NCI-H2196 (cell line): Measurements from ENCODE around the gene FNDC8.
"Not testable (repeated sequence)": the region's sequence is repeated elsewhere in the genome, so short reads cannot be mapped to it uniquely, and the experiment has no call there.

Experiments used
- DNase-seq: peaks from one replicate; lab custom pipeline; 2025; ENCODE audit not compliant: unreplicated experiment; lab: John Stamatoyannopoulos, UW

FNDC8 gene

DNA sequence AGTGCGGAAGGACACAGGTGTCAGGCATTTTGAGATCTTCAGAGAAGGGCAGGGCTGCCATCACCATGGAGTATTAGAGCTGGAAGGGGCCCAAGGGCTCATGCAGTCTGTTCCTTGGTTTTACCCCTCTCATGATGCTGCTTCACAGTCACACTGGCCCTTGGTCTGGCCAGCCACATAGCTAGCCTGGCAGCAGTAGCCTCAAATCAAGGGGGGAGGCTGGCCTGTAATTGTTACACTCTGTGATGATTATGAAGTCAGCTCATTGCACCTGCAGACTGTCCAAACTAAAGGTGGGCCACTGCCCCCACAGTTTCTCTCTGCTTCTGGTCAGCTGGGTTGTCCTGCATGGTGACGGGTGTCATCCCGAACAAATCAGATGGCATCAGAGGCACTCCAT lies at the start of gene FNDC8:
FNDC8 (plus strand) TSS at position 301 of the 400 bp plus-strand sequence; CDS start at position 380, 79 bp downstream.
- DNase-seq = no peak

- no peak for DNase-seq
These were observed 48.1 kb upstream of the FNDC8 start for GRCh38 chr17:35073183-35073790.

DNA sequence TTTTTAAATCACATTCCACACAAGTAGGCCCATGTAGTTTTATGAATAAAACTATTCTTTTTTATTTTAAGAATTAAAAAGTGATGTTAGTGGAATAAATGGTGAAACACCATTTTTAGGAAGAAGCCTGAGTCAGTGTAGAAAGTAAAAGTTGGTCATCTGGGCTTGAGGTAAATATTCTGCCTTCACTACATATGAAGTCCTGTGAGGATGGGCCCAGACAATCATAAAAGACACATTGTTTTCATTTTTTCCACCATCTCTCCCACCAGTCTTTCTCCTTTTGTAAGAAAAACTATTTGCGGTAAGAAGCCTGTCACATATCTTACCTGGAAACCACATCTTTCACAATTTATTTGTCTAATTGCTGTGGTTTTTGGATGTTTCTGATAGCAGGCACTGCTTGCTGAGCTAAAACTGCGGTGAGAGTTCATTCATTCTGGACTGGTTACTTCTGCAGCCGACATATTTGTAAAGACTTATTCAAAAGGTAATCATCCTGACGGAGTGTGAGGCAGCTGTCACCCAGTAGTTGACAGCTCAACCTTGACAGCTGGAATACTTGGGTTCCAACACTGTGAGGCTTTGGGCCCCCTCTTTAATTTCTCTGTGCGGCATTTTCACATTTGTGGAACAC lies 47.3 kb upstream of the FNDC8 start:
- no peak for DNase-seq

DNA sequence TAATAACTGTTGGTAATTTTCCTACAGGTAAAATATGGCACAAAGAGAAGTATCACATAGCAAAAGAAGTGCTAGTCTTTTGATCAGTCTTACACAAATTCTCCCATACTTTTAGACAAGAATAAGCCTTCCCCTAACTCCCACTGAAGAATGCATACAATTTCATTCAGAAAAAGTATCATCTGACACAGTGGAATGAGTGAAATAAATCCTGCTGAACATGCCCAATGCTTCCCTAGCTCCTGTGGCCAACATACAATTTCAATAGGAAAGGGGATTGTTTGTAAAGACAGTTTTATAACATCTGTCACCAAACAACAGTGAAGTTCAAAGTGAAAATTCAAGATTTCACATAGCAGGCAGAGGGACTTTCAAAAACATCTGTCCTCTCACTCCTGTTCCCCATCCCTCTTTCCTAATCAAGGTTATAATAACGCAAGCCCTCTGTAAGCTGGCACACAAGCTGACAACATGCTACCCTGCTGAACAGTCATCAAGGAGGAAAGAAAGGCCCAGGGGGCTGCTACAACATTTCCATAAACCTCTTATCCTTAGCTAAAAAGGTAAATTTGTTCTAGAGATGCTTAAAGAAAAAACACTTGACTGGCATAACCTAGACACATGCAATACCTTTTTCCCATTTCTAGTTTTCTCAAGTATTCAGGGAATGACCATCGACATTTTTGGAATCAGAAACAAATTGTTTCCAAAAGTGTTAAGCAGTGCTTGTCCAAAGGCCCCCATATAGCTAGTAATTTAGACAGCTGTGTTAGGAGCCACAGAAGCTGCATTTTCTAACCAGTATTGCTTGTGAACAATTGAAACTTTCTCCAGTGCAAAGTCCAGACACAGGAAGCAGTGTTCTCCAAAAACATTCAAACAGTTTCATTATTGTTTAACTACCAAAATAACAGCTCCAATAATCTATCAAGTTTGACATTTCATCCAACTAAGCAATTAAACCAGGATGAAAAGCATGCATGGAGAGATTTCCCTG lies 46.4 kb upstream of the FNDC8 start:
- no peak for DNase-seq

DNA sequence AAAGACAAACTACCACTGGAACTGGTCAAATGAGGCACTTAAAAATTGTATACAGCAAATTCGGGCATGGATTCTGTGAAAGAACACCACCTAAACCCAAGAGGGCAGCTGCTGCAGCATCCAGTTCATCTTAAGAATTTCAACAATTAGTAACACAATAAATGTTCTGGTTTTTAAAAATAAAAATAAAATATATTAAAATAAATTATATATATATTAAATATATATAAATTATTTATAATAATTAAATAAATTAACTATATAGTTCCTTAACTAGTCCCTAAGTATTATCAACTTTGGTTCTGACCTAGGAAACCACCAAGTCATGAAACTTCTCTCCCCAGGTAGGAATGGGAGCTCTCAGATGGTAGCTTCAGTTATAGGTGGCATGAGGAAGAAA lies 44.5 kb upstream of the FNDC8 start:
- DNase-seq = no peak

GRCh38 chr17:35079547-35080423 lies 41.6 kb upstream of the FNDC8 start:
- no peak for DNase-seq

GRCh38 chr17:35080536-35080935 lies 40.9 kb upstream of the FNDC8 start:
- DNase-seq = no peak

- DNase-seq = no peak
These were observed 39.8 kb upstream of the FNDC8 start for GRCh38 chr17:35081638-35082037.

DNA sequence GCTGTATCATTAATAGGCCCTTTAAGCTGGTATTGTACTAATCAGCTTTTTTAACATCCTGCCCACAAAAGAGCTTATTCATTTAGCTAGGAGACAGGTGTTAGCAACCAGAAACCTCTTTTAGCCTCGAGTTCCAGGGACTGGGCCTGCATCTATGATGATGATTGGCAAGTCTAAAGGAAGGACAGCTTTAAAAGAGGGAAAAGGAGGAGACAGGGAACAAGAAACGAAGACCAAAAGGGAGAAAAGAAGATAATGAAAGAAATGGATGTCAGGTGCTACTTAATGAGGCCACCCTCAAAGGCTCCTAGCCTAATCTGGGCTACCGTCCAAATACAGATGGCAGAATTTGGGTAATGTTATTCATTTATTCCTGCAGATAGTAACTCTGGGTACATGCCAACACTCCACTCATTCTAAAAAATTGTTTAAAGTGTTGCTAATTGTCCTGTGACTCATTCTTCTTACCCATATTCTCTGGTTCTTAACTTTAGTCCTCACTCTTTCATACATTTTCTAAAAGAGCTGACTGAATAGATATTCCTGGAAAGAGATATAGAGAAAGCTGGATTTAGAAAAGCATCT lies 39.2 kb upstream of the FNDC8 start:
- peak; percentile 57 for DNase-seq

DNA sequence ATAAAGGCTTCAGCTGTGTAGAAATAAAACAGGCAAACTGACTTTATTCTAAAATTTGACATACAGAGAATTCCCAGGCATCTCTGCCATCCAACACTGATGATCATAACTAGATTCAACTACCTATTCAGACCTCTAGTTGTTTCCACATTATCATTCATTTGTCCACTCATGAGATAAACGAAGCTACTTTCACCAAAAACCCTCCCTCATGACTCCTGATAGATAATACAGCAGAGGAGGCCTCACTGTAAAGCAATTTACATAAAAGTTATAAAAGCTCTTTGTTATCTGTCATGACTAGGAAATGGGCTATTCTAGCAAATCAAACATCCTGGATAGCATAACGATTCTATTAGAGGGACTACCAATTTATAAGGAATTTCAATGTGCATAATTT lies 38.3 kb upstream of the FNDC8 start:
- no peak for DNase-seq

- no peak for DNase-seq
These were observed 36.4 kb upstream of the FNDC8 start for GRCh38 chr17:35084987-35085386.

DNA sequence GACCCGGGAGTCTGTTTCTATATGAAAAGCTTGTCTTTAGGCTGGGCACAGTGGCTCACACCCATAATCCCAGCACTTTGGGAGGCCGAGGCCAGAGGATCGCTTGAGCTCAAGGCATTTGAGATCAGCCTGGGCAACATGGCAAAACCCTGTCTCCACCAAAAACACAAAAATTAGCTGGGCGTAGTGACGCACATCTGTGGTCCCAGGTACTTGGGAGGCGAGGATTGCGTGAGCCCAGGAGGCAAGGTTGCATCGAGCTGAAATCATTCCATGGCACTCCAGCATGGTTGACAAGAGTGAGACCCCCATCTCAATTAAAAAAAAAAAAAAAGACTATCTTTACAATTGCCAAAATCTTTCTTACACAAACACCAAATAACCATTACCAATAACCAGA lies 35.3 kb upstream of the FNDC8 start:
- no peak for DNase-seq

GRCh38 chr17:35086931-35087573 lies 34.4 kb upstream of the FNDC8 start:
- DNase-seq = no peak

DNA sequence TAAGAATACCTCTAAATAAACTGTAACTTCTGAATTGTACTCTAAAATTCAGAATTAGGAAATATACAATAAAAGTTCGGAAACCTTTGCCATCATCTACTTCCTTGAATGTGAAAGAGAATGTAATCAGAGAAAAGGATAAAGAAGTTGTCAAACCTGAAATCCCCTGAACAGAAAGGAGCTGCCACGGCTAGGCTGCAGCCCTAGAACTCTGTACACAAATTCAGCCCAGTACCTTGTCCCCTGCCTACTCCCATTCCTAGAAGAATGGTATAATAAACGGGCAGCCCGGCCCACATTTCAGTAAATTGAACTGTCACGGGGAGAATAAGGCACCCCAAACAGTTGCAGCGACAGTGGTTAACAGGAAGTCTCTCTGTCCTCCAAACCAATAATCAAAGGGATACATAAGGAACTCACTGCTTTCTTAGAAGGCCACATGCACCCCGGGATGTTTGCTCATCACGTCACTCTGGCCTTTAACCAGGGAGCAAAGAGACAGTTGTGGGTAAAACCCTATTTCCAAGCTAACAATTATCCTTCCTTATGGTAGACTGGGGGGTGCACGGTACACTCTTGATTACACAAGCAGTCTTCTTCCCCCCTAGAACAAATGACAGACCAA lies 33.6 kb upstream of the FNDC8 start:
- no peak for DNase-seq

GRCh38 chr17:35088356-35088880 lies 33.0 kb upstream of the FNDC8 start:
- no peak for DNase-seq

DNA sequence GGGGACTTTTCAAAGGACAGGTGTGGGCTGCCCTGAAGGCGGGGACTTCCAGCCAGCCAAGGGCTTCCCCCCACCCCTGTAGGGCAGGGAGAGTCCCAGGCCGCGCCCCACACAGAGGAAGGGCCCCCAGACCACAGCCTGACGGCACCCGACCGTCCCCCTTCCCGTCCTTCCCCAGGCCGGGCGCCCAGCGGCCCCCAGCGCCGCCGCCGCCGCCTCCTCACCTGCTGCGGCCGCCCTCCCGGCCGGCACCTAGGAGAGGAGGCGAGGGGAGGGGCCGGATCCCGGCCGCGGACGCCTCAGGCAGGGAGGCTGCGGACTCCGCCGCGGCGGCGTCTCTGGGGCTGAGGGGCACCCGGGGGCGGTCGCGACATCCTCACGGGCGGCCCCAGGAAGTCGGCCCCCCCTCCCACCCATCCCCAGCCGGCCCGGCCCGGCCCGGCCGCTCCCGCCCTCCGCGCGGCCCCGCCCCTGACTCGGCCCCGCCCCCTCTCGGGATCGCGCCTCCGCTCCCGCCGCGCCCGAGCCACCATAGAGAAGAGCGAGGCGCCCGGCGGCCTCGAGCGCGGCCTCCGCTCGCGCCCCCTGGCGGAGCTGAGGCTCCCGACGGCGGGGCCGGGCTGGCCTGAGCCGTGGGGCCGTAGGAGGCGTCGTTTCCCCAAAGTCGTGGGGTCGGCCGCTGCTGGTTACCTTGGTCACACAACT lies 32.4 kb upstream of the FNDC8 start:
- peak; percentile 66 for DNase-seq

DNA sequence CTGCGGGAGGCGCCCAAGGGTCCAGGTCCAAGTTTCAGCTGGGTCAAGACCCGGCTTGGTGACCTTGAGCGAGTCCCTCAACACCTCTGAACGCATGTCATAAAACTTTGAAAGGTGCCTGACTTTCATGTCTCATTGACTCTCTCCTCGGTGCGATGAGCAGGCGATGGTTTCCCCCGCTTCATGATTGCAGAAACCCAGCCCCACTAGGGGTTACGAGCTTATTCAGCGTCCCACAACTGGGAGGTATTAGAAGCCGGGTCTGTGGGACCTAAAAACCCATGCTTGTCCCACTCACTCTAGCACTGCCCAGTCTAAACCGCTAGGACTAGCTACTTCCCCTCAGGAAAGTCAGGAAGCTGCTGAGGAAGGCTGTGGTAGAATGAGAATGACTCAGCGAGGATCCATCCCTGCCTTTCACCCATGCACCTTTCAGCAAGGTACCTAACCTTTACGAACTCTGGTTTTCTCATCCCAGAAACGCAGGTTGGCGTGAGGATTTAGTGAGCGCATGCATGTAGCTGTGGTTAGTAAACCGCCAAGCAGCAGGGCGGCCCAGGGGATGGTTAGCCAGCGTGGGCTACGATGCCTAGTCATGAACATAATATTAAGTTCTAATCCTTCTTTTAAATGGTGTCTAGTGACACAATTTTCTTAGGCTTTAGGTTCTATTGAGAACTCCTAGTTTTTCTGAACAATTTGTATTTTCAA lies 31.7 kb upstream of the FNDC8 start:
- no peak for DNase-seq

DNA sequence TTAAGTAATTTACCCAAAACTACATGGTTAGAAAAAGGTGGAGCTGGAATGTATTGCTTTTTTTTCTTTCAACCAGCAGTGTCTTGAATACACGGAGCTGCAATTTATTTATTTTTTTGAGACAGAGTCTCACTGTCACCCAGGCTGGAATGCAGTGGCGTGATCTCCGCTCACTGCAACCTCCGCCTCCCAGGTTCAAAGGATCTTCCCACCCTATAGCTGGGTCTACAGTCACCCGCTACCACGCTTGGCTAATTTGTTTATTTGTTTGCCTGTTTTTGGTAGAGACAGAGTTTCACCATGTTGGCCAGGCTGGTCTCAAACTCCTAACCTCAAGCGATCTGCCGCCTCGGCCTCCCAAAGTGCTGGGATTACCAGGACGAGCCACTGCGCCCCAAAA lies 30.7 kb upstream of the FNDC8 start:
- not testable (repeated sequence) for DNase-seq
